Measurements from ENCODE around the gene POLR3K.
"Not testable (repeated sequence)": the region's sequence is repeated elsewhere in the genome, so short reads cannot be mapped to it uniquely, and the experiment has no call there.

The POLR3K gene

DNA sequence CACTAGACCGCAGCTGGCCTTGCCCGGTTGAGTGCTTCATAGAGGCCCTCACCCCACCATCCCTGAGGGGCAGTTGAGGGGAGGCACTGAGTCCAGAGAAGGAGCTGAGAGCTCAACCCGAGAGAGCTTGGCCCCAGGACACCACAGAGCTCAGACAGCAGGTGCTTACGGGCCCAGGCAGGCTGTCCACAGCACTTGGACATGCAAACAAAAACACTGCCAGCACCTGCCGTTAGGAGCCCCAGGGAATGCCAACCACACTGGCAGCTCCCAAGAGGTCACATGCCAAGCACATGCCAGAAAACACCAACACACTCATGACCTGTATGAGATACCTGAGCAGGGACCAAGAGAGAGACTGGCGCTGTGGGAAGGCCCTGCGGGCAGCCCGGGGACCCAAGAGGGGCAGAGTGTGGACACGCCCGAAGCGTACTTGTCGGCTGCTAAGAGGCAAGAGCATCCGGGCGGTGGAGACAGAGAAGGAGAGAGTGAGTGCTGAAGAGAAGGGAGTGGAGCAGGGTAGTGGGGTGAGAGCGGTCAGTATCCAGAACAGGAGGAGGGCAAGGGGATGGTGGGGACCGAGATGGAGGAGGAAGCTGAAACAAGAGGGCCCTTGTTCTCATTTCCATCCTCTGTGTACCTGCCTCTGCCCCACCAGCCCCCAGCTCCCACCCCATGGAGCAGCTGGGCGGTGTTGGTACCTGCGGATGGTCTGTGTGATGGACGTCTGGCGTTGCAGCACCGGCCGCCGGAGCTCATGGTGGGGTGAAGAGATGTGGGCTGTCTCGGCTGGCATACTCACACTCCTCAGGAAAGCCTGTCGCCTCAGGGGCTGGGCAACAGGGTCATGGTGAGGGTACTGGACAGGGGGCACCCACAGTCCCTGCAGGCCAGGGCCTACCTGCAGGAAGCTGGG lies 10.8 kb upstream of the POLR3K start:
- no peak for DNase-seq

DNA sequence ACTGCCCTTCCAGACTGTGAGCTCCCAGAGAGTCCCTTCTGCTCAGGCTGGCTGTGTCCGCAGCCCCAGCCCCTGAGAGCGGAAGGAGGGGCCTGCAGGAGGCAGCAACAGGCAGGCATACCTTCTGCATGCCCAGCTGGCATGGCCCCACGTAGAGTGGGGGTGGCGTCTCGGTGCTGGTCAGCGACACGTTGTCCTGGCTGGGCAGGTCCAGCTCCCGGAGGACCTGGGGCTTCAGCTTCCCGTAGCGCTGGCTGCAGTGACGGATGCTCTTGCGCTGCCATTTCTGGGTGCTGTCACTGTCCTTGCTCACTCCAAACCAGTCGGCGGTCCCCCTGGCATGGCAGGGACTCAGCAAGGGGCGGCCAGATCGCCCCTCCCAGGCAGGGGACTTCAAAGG lies 10.1 kb upstream of the POLR3K start:
- no peak for DNase-seq

DNA sequence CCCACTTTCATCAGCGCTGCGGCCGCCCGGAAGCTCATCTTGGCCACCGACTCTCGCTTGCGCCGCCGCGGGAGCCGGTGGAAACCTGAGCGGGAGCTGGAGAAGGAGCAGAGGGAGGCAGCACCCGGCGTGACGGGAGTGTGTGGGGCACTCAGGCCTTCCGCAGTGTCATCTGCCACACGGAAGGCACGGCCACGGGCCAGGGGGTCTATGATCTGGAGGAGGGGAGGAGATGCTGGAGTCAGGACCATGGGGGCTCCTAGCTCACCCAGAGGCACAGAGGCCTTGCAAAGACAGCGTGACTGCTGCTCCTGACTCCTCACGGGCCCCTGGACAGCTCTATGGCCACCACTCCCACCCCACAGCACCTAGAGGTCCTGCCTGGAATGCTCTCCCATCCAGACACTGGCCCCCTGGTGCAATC lies 9.6 kb upstream of the POLR3K start:
- DNase-seq: no peak

DNA sequence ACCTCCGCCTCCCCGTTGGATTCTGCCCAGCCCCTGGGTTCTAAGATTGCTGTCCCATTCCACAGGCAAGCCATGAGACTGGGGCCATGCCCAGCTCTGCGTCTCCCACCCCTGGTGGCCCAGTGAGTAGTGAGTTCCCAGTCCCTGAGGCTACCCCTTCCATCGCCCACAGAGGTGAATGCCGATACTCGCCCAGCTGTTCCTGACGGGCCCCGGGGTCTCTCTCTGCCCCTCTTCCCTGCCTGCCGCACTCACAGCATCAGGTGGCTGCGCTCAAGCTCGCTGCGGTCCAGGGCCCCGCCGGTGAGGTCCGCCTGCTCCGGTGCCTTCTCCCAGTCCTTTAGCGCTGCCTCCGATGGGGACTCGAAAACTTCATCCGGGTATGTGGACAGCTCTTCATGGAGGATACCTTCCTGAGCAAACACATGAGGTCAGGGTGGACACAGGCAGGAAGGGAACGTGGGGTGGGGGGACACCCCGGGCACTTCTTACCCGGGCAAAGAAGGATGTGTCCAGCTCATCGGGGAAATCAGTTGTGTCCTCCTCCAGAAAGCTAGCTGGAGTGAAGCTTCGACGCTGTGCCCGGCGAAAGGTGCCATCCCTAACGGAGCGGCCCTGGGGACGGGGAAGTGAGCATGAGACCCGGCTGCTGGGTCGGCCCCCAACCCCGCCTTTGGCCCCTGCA lies 9.0 kb upstream of the POLR3K start:
- DNase-seq: no peak

DNA sequence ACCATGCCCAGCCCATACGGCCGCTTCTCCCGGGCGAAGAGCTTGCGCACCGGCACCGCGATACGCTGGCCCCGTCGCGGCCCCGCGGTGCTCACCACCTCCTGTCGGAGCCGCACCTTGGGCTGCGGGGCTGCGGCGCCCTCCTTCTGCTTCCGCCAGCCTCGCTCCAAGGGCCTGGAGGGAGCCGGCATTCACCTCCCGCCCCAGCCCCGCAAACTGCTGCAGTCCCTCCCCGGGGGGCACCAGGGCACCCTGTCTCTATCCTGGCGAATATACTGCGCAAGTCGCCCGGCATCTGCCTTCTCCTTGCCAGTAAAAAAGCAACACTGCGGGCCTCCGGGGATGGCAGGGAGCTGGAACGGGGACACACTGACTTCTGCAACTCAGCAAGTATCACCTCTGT lies 8.5 kb upstream of the POLR3K start:
- DNase-seq: no peak

DNA sequence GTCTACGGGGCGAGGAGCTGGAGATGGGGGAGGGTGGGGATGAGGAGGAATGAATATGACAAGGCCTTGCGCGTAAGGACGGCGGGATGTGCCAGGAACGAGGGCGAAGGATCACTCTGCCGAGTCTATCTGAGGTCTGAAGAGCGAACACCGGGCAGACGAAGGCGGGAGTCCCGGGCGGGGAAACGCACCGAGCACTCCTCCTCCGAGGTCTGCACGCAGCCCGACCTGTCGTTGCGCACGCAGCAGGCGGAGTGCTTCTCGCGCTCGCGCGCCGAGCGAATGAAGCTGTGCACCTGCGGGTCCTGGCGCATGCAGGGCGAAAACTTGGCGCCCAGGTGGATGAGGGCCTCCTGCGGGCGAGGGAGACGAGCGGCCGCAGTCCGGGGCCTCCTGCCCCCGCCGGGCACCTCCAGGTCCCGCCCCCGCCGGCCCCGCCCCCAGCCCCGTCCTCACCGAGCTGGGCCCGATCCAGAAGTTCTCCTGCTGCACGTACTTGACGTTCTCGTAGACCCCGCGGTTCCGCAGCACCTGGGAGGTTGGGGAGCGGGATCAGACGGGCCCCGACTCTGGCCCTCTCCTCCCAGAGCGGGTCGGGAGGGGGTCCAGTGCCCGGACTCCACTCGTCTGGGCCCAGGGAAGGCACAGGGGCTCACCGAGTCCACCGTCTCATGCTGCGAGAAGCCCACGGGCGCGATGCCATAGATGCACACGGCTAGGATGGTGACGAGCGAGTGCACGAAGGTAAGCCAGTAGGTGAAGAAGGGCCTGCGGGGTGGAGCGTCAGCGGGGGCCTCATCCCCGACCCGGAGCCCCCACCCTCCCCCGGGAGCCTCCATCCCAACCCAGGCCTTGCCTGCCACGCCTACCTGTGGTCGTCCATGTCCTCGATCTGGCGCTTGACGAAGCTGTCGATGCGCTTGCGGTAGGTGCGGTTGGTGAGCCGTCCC lies 7.8 kb upstream of the POLR3K start:
- no peak for DNase-seq

DNA sequence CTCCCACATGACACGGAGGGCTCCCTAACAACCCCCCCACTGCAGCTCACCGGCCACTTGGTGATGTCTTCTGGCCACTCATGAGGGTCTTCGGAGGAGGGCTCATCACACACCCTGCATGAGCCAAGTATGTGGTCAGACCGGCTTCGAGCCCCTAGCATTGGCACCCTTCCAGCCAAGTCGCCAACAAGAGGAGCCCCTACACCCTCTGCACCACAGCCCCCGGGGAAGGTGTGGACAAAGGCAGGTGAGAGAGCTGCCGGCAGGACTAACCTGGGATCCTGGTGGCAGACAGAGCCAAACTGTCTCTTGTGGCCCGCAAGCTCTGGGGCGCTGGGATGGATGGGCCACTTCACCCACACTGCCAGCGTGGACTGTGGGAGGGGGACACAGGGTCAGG lies 6.8 kb upstream of the POLR3K start:
- no peak for DNase-seq

DNA sequence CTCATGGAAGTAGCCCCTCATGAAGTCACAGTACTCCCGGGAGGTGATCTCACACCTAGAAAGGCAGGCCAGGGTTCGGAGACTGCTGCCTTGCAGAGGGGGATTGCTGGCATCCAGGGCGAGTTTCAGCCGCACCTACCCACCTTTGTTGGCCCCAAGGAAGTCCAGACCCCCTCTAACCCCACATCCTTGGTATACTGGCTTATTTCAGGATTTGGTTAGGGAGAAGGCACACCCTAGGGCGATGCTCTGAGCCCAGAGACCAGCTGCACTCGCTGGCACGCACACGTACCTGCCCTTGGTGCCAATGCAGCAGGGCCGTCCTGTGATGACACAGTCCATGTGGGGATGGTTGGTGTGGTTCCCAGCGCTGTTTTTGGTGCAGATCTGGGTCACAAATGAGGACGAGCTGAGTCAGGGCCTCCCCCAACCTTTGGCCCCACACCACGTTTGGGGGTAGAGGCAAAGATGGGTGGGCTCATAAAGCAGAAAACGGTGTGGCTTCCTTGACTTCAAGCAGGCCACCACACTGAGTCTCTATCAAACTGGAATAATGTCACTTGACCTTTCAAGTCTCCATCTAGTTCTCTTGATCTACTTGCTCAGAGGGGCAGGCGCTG lies 6.1 kb upstream of the POLR3K start:
- no peak for DNase-seq

DNA sequence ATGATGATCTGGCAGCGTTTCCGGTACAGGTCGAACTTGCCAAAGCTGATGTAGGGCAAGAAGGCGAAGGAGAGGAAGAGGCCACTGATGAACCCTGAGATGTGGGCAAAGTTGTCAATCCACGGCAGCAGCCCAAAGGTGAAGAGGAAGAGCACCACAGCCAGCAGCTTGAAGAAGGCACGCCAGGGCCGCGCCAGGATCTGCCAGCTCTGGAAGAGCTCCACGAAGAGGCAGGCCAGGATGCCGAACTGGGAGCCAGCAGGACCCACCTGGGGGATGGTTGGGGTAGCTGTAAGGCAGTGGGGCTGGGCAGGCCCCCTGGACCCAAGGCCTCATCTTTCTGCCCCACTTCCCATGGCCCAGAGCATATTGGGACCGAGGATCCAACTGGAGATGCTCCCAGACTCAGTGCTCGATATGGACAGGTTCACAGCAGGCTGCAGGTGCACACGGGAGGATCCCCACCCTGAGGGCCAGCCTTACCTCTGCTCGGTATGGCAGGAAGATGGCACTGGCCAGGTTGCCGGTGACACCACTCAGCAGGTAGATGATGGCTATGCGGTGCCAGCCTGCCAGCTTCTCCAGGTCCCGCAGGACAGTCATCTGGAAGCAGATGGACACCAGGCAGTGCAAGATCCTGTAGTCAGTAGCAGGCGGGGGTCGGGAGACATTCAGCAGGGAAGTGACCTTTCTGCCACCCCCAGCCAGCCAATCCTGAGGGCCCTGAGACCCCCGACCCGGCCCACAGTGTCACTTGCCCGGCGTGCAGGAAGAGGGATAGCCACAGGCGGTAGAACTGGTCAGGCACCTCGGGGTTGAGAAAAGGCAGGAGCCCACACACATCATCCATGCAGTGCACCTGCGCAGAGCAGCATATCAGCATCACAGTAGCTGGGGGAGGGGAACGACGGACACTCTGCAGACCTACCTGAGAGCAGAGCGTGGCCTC lies 5.4 kb upstream of the POLR3K start:
- DNase-seq: no peak

DNA sequence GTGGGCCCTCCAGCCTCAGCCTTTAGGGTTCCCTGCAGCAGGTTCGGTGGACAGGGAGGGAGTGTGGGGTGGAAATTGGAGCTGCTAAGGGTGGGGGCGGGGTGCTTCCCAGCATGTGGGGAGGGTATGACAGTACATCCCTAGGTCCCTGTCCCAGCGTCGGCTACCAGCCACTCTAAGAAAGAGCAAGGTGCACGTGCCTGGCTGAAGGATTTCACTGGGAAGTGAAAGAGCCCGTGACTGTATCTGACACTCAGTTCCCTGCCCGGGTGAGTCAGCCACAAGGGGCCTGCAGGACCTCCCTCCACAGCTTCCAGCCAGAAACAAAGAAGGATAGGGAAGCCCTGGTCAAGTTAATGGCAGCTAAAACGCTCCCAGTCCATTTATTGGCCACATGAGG lies 4.3 kb upstream of the POLR3K start:
- peak; percentile 76 for DNase-seq

DNA sequence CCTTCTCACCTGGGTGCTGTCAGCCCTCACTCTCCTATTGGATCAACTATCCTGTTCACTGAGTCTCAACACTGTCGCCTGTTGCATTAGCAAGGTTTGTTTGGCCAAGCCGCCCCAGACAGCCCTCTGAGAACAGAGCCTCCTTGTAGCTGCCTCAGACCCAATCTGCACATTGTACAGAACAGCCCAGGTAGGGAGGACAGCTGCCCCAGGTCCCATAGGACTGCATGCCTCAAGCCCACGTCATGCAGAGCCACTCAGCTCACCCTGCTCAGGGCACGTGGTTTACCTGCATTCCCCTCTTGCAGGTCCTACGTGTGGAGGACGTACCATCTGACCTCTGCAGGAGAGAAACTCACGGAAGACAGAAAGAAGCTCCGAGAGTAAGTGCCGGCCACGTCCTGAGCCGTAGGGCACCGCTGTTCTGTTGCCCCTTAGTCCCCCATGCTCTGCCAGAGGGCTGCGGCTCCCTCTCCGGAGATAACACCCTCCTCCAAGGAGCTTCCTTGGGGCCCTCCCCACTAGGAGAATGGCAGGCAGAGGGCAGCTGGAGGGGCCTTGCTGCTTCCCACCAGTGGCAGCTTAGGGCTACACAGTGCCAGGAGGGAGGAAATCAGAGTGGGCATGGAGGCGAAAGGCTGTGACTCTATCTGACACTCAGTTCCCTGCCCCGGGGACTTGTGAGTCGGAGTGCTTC lies 3.0 kb upstream of the POLR3K start:
- DNase-seq: no peak

DNA sequence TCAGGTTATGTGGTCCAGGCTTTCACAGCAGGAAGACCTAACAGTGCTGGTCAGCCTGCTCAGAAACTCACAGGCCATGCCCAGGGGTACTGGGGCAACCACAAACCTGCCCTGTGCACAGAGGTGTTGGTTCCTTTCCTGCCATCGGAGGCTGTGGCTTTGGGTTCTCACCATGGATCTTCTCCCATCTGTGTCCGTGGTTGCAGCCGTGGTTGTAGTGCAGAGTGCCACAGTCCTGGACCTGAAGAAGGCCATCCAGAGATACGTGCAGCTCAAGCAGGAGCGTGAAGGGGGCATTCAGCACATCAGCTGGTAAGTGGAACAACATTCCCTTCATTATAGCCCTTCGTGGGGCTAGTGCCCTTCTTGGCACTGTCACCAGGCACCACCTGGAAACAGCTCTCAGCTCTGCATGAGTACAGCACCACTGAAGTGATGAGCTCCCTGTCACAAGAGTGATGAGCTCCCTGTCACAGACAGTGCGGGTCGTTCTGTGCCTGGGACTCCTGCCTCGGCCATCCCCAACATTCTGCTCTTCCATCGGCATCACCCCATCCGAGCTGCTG lies 2.2 kb upstream of the POLR3K start:
- DNase-seq: no peak

DNA sequence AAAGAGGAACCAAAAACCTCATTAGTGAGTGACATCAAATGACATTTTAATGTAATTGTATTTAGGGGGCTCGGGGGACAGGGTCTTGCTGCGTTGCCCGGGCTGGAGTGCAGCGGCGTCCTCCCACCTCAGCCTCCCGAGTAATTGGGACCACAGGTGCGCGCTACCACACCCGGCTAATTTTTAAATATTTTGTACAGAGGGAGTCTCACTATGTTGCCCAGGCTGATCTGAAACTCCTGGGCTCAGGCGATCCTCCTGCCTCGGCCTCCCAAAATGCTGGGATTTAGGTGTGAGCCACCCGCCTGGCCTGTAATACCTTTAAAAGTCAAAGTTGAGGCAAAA lies 801 bp upstream of the POLR3K start:
- no peak for DNase-seq

DNA sequence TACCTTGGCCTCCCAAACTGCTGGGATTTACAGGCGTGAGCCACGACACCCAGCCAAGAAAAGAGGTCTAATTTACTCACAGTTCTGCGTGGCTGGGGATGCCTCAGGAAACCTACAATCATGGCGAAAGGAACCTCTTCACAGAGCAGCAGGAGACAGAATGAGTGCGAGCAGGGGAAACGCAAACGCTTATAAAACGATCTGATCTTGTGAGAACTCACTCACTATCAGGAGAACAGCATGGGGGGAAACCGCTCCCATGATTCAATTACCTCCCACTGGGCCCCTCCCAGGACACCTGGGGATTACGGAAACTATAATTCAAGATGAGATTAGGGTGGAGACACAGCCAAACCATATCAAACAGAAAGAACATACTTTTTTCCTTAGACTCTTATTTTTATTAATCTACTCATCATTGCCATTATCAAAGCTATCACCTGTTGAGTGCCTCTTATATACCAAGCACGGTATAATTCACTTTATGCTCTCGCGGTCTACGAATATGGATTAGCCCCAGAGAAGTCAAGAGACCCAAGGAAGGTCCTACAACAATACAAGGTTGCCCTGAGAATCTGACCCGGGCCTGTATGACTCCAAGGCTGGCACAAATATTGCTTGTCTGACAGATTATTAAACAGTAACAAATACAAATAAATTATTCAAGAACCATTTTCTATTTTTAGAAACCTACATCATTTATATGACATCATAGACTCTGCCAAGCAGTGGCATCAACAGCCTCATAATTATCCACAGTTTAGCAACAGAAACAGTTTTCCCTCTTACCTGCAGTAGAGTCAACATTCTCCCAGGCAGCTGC lies 2.4 kb downstream of the POLR3K start:
- DNase-seq: no peak

DNA sequence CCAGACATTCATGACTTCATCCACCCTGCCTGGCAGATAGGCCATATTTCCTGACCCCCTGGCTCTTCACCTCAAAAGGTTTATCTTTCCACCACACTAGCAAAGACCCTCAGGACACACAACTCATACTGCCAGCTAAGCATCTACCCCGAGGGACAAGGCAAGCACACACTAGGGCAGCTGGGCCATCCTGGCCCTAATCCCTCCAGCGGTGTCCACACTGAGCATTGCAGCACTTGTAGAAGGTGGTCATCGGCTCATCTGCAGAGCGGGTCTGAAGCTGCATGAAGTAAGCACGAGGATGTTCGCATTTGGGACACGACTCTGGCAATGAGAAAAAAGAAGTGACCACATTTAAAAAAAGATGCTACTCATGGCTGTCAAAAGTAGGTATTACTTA lies 6.2 kb downstream of the POLR3K start:
- no peak for DNase-seq

DNA sequence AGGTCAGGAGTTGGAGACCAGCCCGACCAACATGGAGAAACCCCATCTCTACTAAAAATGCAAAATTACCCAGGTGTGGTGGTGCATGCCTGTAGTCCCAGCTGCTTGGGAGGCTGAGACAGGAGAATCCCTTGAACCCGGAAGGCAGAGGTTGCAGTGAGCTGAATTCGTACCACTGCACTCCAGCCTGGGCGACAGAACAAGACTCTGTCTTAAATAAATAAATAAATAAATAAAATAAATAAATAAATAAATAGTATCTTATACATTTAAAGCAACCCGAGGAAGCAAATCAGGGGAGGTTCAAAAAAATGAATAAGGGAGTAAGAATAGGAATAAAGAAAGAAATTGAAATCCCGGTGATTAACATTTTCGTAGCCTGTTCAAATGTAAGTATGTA lies 6.9 kb downstream of the POLR3K start:
- not testable (repeated sequence) for DNase-seq

DNA sequence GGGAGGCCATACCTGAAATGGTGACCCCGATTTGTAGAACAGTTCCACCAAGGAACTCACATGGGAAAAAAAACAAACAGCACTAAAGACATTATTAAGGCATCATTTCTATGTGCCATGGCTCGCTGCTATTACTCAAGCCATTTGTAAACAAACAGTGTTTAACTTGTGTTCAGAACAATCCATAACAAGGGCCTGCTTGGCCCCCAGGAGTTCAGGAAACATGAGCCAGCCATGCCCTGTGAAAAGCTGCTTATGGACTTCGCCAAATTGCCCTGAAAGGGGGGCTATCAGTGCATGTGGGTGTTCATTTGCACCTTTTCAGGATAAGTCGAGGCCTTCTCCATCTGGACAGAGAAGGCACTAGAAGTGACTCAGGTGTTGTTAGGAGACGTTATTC lies 8.0 kb downstream of the POLR3K start:
- no peak for DNase-seq

DNA sequence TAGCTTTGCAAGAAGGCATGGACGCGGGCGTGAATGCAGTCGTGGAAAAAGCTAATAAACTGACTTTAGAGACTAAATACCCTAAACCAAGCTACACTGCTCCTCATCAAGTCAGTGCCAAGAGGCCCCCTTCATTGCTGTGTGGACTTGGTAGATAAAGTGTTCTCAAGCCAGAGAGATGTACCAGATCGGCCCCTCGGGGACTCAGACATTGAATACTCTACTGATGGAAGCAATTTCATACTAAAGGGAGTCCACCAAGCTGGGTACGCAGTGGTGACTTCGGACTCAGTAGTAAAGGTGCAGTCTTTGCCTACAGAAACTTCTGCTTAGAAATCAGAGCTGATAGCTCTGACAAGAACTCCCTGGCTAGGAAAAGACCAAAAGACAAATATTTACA lies 8.8 kb downstream of the POLR3K start:
- DNase-seq: no peak

DNA sequence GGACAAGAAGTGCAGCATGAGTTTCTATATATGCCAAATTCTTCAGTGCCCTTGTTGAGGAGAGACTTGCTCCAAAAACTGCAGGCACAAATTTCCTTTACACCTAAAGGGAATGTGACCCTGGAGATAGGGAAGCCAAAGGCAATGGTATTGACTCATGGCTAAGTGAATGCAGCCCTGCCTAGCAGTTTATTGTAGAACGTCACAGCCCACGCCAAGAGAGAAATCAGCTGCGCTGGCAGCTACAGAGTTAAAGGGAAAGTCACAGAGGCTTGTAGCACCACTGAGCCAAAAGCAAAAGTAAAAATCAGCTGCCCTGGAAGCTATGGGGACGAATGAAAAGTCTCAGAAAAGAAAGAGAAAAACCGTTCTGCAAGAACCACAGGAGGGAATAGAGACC lies 10.1 kb downstream of the POLR3K start:
- no peak for DNase-seq

DNA sequence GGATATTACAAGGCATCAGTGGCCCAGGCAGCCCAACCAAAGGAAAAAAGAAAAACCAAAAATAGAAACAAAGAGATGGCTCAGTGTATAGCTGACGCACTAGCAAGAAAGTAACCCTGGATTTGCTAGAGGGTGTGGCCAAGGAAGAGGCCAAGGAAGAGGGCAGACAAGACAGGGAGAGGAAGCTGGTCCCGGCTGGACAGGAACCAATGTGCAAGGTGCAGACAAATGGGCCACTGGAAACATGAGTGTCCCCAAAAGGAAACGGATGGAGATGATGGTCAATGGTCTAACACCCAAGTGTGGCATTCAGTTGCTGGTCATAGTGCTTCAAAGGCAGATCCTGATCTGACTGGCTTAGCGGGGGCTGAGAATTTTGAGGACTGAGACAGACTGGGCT lies 10.7 kb downstream of the POLR3K start:
- DNase-seq: no peak
